Activated gamma-delta T cell treated with anti-CD3 and anti-CD28 coated beads, Interleukin-2, amount 50 U/mL, for 16 hours (primary cell): ENCODE results near the gene VPS26C.

Experiments used
- DNase-seq: peaks from one replicate; pipeline ENCODE4 v3.0.0-alpha.2; 2020; ENCODE audit warnings: low read depth

Gene VPS26C

GRCh38 chr21:37264808-37265207 is 2.3 kb downstream of the VPS26C start:
- no peak for DNase-seq

- DNase-seq: no peak
Observed at GRCh38 chr21:37263827-37264600, 3.1 kb downstream of the VPS26C start.

- no peak for DNase-seq
Observed at GRCh38 chr21:37259426-37259825, 7.7 kb downstream of the VPS26C start.

GRCh38 chr21:37257967-37258877 is 8.9 kb downstream of the VPS26C start:
- peak; percentile 67 for DNase-seq

- DNase-seq: no peak
Observed at GRCh38 chr21:37257511-37257966, 9.6 kb downstream of the VPS26C start.

- no peak for DNase-seq
Observed at GRCh38 chr21:37253991-37254390, 13.1 kb downstream of the VPS26C start.

- no peak for DNase-seq
Observed at GRCh38 chr21:37251294-37251634, 15.9 kb downstream of the VPS26C start.

- no peak for DNase-seq
Observed at GRCh38 chr21:37249112-37249904, 17.8 kb downstream of the VPS26C start.

- no peak for DNase-seq
Observed at GRCh38 chr21:37248298-37248697, 18.8 kb downstream of the VPS26C start.

GRCh38 chr21:37245151-37245550 is 22.0 kb downstream of the VPS26C start:
- no peak for DNase-seq

GRCh38 chr21:37244501-37245095 is 22.5 kb downstream of the VPS26C start:
- DNase-seq: no peak

- DNase-seq: no peak
Observed at GRCh38 chr21:37243961-37244360, 23.2 kb downstream of the VPS26C start.

- no peak for DNase-seq
Observed at GRCh38 chr21:37241426-37241825, 25.7 kb downstream of the VPS26C start.

GRCh38 chr21:37240978-37241377 is 26.2 kb downstream of the VPS26C start:
- DNase-seq: no peak

GRCh38 chr21:37237764-37238163 is 29.4 kb downstream of the VPS26C start:
- no peak for DNase-seq

GRCh38 chr21:37237346-37237745 is 29.8 kb downstream of the VPS26C start:
- no peak for DNase-seq

GRCh38 chr21:37233551-37234146 is 33.5 kb downstream of the VPS26C start:
- no peak for DNase-seq

GRCh38 chr21:37232274-37233018 is 34.7 kb downstream of the VPS26C start:
- no peak for DNase-seq

- no peak for DNase-seq
Observed at GRCh38 chr21:37231671-37232070, 35.5 kb downstream of the VPS26C start.

- DNase-seq: no peak
Observed at GRCh38 chr21:37231249-37231645, 35.9 kb downstream of the VPS26C start.
